Measurements from ENCODE around the gene HHATL.

HHATL gene

GRCh38 chr3:42698216-42698910 lies 4.2 kb downstream of the HHATL start:
- no peak for DNase-seq (ENCODE audit: low read depth)

DNA sequence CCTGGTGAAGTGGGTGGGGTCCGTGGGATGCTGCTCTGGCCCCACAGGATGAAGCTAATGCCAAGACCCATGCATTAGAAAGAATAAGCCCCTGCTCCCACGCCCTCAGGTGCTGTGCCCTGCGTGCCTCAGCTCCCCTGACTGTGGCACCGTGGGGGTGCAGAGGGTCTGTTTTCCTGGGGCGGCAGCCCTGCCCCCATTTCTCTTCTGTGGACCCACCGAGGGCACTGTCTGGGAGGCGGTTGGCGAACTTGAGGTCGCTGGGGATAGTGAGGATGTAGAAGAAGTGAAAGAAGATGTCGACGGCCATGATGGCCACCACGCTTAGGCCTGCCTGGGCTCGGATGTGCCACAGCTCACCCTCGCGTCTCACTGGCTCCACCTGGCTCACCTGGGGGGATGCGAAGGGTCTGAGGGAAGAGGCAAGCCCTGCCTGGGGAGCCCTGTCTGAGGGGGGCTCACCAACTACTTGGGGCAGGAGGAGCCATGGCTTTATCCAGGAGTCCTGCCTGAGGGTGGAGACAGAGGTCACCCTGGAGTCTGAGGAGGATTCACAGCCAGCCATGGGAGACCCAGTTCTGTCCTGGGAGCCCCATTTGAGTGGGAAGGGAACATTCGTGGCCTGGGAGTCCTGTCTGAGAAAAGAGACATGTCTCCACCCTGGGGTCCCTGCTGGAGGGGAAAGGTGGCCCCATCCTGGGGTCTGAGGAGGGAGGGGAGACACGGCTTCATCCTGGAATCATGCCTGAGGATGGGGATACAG lies 5.1 kb downstream of the HHATL start:
- DNase-seq (ENCODE audit: low read depth), result no peak

DNA sequence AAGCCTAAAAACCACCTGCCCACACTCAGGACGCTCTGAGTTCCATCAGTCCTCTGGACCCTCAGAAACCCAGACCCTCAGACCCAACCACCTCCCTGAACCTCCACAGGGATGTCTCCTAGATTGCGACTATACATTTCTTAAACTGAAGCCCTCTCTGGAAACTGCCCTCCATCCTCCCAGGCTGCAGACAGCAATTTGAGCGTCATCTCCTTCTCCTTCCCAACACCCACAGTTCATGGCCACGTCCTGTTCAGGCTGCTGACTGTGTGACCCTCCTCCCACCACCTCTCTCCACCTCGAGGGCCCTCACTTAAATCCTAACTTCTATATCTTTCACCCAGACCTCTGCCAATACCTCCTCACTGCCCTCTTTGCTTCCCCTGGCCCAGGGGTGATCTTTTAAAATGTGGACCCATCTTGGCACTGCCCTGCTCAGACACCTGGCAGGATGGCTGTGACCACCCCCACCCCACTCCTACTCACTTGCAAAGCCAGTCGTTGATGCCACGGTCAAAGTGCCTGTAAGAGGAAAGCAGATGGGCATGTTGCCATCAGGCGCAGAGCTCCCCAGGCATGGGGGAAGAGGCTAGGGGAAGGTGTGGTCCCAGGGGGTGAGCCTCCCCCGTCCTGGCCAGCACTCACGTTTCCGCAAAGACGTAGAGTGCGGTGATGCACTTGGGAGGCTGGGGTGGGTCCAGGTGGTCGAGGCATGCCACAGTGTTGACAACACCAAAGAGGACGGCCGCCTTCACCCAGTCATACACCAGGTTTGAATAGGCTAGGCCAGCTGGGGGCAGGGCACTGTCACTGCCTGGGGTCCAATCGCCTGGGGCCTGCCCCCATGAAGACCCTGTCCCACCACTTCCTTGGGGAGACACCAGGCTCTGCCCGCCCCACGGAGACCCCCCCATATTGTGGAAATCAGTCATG lies 6.0 kb downstream of the HHATL start:
- no peak for DNase-seq (ENCODE audit: low read depth)

DNA sequence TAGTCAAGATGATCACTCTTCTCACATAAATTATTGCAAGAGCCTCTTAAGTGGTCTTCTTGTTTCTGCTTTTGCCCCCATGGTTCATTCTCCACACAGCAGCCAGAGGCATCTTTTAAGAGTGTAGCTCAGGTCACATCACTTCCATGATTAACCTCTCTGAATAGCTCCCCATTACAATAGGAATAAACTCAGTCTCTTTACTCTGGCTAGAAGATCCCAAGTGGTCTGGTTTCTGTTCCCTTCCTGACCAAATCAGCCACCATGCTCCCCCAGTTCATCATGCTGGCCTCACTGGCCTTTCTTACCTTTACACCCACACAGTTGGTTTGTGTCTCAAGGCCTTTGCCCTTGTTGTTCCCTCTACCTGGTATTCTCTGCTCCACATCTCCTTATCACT lies 8.2 kb downstream of the HHATL start:
- DNase-seq (ENCODE audit: low read depth), result no peak

- no peak for DNase-seq (ENCODE audit: low read depth)
Observed at GRCh38 chr3:42693530-42693930, 9.1 kb downstream of the HHATL start.

DNA sequence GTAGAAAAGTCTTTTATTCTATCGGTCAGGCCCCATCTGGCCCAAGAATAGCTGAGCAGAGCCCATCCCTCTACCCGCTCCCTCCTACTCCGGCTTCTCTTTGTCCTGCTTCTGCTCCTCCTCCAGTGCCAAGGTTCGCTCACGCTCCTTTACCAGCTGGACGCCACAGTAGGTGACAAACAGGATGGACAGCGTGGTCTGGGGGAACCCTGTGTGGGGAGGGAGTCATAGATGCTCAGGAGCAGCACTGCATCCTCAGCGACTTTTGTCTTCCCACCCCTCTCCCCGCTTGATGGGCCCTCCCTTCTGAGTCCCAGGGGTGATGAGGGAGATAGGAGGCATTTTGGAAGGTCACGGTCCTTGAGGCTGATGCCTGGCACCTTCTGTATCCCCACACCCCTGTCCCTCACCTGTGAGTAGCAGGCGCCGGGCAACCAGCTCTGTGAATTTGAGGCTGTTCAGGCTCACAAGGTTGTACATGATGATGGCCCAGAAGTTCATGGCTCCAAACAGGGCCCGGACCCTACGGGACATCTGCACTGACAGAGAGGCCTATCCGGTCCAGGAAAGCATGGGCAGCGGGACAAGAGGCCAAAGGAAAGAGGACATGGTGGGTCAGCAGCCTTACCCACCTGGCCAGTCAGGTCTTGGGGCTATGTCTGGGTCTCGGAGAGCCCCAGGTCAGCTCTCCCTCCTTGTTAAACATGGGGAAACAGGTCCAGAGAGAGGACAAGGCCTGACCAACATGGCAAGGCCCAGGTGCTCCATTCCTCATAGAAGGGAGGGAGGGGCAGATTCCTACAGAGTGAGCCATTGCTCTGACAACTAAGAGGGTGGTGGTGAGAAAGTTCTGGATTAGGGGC lies 9.7 kb downstream of the HHATL start:
- DNase-seq (ENCODE audit: low read depth), result no peak

GRCh38 chr3:42691816-42692666 lies 10.6 kb downstream of the HHATL start:
- DNase-seq (ENCODE audit: low read depth), result no peak

- no peak for DNase-seq (ENCODE audit: low read depth)
Observed at GRCh38 chr3:42690766-42691680, 11.6 kb downstream of the HHATL start.

GRCh38 chr3:42690191-42690590 lies 12.4 kb downstream of the HHATL start:
- no peak for DNase-seq (ENCODE audit: low read depth)

DNA sequence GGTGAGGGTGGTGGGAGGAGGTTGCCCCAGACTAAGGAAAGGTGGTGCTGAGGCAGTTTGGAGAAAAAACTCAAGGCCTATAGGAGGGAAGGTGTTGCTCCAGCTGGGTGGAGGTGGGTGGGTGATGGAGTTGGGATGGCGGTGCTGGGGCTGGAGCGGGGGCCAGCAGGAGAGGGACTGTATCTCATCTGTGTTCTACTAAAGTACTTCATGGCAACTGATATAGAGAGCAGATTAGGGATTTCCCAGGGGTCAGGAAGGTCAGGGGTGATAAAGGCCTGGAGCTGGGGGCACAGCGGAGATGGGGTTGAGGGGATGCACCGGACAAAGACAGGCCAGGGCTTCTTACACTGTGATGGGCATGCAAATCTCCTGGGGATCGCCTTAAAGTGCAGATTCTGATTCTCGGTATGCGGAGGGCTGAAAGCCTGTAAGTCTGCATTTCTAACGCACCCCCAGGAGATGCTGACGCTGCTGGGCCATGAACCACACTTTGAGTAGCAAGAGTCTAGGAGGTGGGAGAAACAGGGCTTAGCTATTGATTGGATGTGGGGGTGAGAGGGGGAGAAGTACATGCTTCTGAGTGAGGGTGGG lies 13.1 kb downstream of the HHATL start:
- DNase-seq (ENCODE audit: low read depth), result no peak

GRCh38 chr3:42688487-42689420 lies 13.8 kb downstream of the HHATL start:
- no peak for DNase-seq (ENCODE audit: low read depth)

DNA sequence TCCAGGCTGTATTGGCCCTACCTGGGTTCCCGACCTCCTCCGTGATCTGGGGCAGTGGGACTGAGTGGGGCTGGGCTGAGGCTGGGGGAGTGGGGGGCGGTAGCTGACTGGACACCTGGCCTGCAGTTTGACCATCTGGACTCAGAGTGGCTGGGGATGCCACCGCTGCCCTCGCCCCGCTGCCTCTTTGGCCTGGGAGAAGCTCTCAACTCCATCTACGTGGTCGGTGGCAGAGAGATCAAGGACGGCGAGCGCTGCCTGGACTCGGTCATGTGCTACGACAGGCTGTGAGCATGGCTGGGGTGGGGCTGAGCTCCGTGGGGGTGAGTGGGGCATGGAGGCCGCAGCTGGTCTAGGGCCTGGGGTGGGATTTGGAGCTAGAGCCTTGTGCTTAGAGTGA lies 14.6 kb downstream of the HHATL start:
- DNase-seq (ENCODE audit: low read depth), result no peak

DNA sequence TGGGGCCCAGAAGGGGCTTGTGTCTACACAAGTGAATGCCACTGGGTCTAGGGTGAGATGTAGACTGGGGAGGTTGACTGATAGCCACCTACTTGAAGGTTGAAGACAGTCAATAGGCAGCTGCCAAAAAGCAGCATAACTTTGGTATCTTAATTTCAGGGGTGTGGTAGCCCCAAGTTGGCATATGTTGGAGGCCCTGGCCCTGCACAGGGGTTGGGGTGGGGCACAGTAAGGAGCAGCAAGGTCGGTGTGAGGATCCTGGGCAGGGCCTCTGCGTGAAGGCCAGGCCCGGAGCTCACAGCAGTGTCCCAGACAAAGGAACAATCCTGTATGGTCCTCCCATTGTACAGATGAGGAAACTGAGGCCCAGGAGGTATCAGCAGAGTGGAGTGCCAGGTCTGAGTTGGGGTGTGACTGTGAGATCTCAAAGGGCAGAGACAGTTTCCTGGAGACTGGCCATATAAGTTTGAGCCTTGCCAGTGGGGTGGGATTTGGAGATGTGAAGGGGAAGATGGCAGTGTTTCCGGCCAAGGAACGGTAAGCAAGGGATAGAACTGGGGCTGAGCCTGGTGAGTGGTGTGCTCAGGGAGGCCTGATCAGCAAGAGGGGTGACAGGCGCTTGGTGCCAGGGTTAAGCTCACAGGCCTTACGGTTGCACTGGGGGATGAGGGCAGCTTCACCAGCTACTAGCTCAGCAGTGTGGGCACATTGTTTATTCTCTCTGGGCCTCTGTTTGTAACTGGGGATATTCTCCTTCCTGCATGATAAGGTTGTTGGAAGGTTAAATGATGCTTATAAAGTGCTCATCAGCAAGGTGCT lies 15.6 kb downstream of the HHATL start:
- no peak for DNase-seq (ENCODE audit: low read depth)

DNA sequence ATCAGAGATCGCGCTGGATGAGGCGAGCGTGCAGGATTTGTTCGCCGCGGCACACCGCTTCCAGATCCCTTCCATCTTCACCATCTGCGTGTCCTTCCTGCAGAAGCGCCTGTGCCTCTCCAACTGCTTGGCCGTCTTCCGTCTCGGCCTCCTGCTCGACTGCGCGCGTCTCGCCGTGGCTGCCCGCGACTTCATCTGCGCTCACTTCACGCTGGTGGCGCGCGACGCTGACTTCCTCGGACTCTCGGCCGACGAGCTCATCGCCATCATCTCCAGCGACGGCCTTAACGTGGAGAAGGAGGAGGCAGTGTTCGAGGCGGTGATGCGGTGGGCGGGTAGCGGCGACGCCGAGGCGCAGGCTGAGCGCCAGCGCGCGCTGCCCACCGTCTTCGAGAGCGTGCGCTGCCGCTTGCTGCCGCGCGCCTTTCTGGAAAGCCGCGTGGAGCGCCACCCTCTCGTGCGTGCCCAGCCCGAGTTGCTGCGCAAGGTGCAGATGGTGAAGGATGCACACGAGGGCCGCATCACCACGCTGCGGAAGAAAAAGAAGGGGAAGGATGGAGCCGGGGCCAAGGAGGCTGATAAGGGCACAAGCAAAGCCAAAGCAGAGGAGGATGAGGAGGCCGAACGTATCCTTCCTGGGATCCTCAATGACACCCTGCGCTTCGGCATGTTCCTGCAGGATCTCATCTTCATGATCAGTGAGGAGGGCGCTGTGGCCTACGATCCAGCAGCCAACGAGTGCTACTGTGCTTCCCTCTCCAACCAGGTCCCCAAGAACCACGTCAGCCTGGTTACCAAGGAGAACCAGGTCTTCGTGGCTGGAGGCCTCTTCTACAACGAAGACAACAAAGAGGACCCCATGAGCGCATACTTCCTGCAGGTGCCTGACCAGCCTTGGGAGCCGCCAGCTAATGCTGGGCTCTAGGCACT lies 16.4 kb downstream of the HHATL start:
- DNase-seq (ENCODE audit: low read depth), result no peak

DNA sequence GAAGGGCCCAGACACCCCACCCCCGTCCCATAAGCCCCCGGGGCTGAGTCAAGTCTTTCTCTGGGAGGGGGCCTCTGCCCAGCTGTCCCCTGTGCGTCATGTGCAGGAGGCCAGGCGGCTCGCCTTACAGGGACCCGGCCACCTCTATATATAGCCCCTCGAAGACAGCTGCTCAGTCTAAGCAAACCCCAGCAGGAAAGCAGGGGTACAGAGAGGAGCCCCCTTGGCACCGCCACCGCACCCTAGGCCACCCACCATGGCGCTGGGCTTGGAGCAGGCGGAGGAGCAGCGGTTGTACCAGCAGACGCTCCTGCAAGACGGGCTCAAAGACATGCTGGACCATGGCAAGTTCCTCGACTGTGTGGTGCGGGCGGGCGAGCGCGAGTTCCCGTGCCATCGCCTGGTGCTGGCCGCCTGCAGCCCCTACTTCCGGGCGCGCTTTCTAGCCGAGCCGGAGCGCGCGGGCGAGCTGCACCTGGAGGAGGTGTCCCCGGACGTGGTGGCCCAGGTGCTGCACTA lies 17.2 kb downstream of the HHATL start, which contains the start of gene KLHL40:
Gene KLHL40 (plus strand): TSS at position 175 of the 519 bp plus-strand sequence. CDS start 82 bp downstream, at position 257.
- DNase-seq (ENCODE audit: low read depth), result no peak
